ENCODE measurements around the gene ACRBP. TPM values are rescaled to one million over a fixed set of nuclear protein-coding genes. Genes with fewer than 3 reads are reported as not detected.

The ACRBP gene
- total RNA-seq, 1 donor from 2014 or later = 0.39 TPM

DNA sequence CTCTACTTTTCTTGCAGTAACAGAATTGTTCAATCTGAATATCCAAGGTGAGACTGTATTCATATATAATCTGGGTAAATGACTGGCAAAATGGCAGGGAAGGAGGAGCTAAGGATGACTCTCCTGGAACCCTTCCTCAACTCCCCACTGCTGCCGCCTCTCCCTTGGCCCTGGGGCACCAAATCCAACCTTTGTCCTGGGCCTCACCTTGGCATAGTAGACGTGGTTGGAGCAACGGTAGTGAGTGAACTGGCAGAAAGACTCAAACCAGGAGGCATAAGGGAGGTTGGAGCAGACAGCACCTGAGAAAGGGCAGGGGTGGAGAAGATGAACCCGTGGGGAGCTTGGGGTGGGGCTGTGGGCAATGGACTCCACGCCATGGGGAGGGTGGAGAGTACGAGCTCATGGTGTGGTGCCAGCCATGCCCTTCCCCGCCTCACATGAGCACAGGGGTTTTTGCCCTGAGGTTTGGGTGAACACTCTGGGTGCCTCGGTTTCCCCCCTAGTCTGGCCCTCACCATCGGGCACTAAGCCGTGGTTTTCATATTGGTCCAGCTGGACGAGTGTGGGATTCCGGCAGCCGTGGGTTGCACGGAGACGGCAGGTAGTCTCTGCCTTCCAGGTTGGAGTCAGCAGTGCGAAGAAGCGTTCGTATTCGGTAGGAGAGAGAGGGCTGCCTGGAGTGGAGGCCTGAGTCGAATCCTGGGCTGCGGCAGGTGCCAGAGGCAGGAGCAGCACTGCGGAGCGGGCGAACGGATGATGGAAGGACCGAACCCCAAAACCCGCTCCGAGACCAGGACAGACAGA is 753 bp downstream of the ACRBP start:
- DNase-seq (ENCODE audit: low read depth in 2 of 2) = no peak

DNA sequence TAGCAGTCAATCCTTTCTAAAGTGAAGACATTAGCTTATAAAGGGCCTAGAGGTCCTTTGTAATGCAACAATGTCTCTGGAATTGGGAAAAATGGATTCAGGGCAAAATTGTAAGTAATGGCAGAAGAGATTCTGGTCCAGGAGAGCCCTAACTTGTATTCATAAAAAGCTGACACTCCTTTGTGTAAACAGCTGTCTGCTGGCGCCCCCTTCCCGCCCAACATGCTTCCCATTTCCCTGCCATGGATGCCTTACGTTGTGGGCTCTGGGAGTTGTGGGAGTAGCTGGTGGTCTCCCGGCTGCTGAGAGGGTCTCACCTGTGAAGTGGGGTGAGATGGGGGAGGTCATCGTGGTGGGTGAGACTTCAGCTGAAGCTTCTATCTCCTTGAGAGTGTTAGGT is 2.3 kb downstream of the ACRBP start:
- no peak for DNase-seq (ENCODE audit: low read depth in 2 of 2)

GRCh38 chr12:6644257-6644596 is 3.0 kb downstream of the ACRBP start:
- DNase-seq (ENCODE audit: low read depth in 2 of 2) = no peak

GRCh38 chr12:6643569-6644256 is 3.5 kb downstream of the ACRBP start:
- no peak for DNase-seq (ENCODE audit: low read depth in 2 of 2)

GRCh38 chr12:6641131-6641530 is 6.1 kb downstream of the ACRBP start:
- no peak for DNase-seq (ENCODE audit: low read depth in 2 of 2)

DNA sequence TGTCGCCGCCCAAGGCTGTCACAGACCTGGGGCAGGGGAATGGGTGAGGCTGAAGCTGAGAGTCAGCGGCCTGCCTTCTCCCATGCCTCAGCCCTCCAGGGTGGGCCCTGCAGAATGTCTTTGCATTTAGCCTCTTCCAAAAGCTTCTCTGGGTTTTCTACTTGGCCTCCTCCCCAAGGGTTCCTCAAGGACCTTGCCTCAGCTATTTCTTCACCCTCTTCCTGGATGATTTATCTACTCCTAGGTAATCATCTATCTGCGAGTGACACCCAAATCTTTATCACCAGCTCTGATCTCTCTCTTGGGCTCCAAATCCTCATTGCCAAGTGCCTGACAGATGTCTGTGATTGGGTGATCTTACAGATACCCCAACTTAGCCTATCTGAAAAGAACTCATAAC is 6.7 kb downstream of the ACRBP start:
- no peak for DNase-seq (ENCODE audit: low read depth in 2 of 2)

DNA sequence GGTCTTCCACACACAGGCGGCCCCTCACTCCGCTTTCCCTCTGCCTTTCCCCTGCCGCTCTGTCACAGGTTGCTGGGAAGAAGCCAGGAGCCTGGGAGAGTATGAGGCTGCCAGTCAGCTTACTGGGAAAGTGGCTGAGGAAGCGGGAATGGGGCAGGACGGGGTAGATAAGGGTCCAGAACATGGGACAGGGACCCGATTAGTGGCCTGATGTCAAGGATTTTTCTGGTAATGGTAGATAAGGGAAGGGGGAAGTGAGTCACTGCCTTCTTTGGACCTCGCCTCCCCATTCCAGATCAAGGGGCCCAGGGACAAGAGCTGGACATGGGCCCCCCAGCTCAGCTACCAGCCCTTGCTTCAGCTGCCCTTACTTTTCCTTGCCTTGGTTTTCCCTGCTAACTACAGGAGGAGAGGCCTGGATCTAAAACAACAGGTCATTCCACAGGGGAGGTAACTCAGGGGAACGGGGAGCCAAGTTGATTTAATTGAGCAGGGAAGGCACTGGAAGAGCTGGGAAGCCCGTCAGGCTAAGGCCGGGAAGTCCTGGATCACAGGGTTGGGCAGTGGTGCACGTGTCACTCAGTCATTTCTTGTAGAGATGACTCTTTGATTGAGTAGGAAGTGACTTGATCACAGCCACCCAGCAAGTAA is 8.0 kb downstream of the ACRBP start:
- peak in 1 of 2 donors; percentile 81 for DNase-seq (ENCODE audit: low read depth in 2 of 2)

- no peak for DNase-seq (ENCODE audit: low read depth in 2 of 2)
Measured at GRCh38 chr12:6638305-6638704, 8.9 kb downstream of the ACRBP start.

- DNase-seq (ENCODE audit: low read depth in 2 of 2) = peak in 1 of 2 donors; percentile 22
Measured at GRCh38 chr12:6635856-6636531, 11.2 kb downstream of the ACRBP start, which contains the start of gene LPAR5. TSS of gene LPAR5 (minus strand) at chr12:6635959. CDS start at chr12:6621248, 14,711 bp downstream.

GRCh38 chr12:6635375-6635855 is 11.8 kb downstream of the ACRBP start:
- no peak for DNase-seq (ENCODE audit: low read depth in 2 of 2)

- no peak for DNase-seq (ENCODE audit: low read depth in 2 of 2)
Measured at GRCh38 chr12:6632026-6632983, 14.9 kb downstream of the ACRBP start.

- no peak for DNase-seq (ENCODE audit: low read depth in 2 of 2)
Measured at GRCh38 chr12:6631549-6631961, 15.7 kb downstream of the ACRBP start.

GRCh38 chr12:6630736-6631135 is 16.5 kb downstream of the ACRBP start:
- DNase-seq (ENCODE audit: low read depth in 2 of 2) = no peak

GRCh38 chr12:6627616-6628015 is 19.6 kb downstream of the ACRBP start:
- no peak for DNase-seq (ENCODE audit: low read depth in 2 of 2)

DNA sequence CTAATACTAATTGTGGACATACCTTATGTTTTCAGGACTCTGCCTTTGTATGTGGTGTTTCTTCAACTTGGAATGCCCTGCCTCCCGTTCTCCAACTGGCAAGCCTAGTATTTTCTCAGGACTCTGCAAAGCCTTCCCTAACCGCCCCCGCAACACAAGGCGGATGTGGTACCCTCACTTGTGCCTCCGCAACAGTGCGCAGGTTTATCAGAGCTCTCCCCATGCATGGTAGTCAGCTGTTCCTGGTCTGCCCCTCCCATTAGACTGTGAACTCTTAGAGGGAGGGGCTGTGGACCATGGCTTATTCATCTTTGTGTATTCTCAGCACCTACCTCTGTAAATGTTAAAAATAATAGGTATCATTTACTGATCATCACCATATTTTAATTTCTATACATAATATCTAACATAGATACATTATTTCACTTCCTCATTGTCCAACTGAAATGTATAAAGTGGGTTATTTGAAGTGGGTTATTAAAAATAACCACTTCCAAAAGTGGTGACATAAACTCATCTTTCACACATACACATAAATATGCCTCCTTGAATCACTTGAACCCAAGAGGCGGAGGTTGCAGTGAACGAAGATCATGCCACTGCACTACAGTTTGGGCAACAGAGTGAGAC is 20.5 kb downstream of the ACRBP start:
- no peak for DNase-seq (ENCODE audit: low read depth in 2 of 2)

- DNase-seq (ENCODE audit: low read depth in 2 of 2) = no peak
Measured at GRCh38 chr12:6620885-6621274, 26.4 kb downstream of the ACRBP start.

DNA sequence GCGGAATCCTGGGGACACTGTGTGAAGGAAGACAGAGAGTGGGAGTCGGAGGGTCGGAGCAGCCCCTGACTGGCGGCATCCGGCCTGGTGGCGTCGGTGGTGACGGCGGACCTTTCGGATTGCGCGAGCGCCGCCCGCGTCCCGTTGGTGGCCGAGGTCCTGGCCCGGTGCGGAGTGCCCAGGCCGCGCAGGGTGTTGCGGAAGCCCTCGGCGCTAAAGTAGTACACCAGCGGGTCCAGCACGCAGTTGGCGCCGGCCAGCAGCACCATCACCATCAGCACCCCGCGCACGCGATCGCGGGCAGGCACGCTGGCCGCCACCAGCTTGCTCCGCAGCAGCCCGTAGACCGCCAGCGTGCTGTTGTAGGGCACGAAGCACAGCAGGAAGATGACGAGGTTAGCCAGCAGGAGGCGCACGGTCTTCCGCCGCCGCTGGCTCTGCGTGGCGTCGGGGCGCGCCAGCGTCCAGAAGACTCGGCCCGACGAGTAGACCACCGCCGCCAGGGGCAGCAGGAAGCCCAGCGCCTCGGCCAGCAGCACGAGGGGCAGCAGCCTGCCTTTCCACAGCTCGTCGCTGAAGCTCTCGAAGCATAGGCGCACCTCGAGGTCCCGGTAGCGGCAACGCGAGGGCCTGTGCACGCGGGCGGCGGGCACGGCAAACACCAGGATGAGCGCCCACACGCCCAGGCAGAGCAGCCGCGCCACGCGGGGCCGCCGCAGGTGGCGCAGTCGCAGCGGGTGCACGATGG is 26.9 kb downstream of the ACRBP start:
- peak; percentile 39 to 78 for DNase-seq (ENCODE audit: low read depth in 2 of 2)

GRCh38 chr12:6618483-6619225 is 28.6 kb downstream of the ACRBP start:
- no peak for DNase-seq (ENCODE audit: low read depth in 2 of 2)

GRCh38 chr12:6615802-6616201 is 31.4 kb downstream of the ACRBP start:
- no peak for DNase-seq (ENCODE audit: low read depth in 2 of 2)
